ENCODE data around the gene FGF18.

- TF ChIP-seq IRF2 (CRISPR knock-in tag; IDR thresholded peaks at IDR 0.05): no peak
- TF ChIP-seq ZBTB40 (IDR thresholded peaks at IDR 0.05): no peak
- no peak for TF ChIP-seq ZBTB40 (CRISPR knock-in tag; IDR thresholded peaks at IDR 0.05)
- TF ChIP-seq ZNF347 (CRISPR knock-in tag; IDR thresholded peaks at IDR 0.05; ENCODE audit: low read depth): no peak
- TF ChIP-seq POLR2AphosphoS5 (IDR thresholded peaks at IDR 0.05; ENCODE audit: control insufficient read depth, insufficient read depth, low read depth, low read length): no peak
- TF ChIP-seq ZNF707 (CRISPR knock-in tag; conservative IDR thresholded peaks at IDR 0.05): no peak
- TF ChIP-seq CREB1 (IDR thresholded peaks at IDR 0.05): no peak
- no peak for TF ChIP-seq CREB1 (CRISPR knock-in tag; IDR thresholded peaks at IDR 0.05)
- TF ChIP-seq ZNF174 (CRISPR knock-in tag; IDR thresholded peaks at IDR 0.05): no peak
- no peak for TF ChIP-seq CTCF (IDR thresholded peaks at IDR 0.05 in 2 of 3, conservative IDR thresholded peaks at IDR 0.05 in 1 of 3; ENCODE audit: insufficient read depth in 2 of 3, low read depth in 1 of 3, low read length in 3 of 3)
- no peak for TF ChIP-seq POLR2A (conservative IDR thresholded peaks at IDR 0.05)
- no peak for TF ChIP-seq ZNF217 (CRISPR knock-in tag; IDR thresholded peaks at IDR 0.05)
- TF ChIP-seq HDGF (IDR thresholded peaks at IDR 0.05): no peak
- TF ChIP-seq KDM5B (IDR thresholded peaks at IDR 0.05; ENCODE audit: insufficient replicate concordance, low read depth, low read length): no peak
- TF ChIP-seq BRF2 (IDR thresholded peaks at IDR 0.05; ENCODE audit: borderline replicate concordance, insufficient read depth, insufficient read length): no peak
These were observed 48.1 kb upstream of the FGF18 start for GRCh38 chr5:171371326-171371725.
